H1 (cell line): ENCODE data around the gene LMOD2. TPM values are rescaled to one million over a fixed set of nuclear protein-coding genes. Genes with fewer than 3 reads are reported as not detected.

Source experiments
- CTCF ChIA-PET: fragments of 300-600 bp; sonication (Branson Sonifier 250); formaldehyde crosslinking; loops from one replicate; lab custom pipeline; 2021; ENCODE audit not compliant: partially characterized antibody; lab: Charles Lee
- POLR2A ChIA-PET: fragments of 300-600 bp; sonication (Branson Sonifier 250); formaldehyde crosslinking; loops from one replicate; lab custom pipeline; 2021; ENCODE audit warnings: inconsistent platforms; ENCODE audit not compliant: partially characterized antibody; lab: Charles Lee
- DNase-seq, 2 experiments: peaks; one replicate each; pipeline versions ENCODE4 v3.0.0 to v3.0.0-alpha.2; 2010 to 2022; ENCODE audit warnings: low spot score in 2 of 2, low read depth in 1 of 2, mixed read lengths in 1 of 2
- FAIRE-seq: peaks from 2 replicates; lab custom pipeline; 2011; peaks lifted over from hg19 to GRCh38; lab: Jason Lieb, UNC
- H2AFZ ChIP-seq: 2 replicates; pipeline ENCODE4 v1.8.1; 2012; ENCODE audit warnings: low read length, inconsistent platforms
- H2AK5ac ChIP-seq: 2 replicates; pipeline ENCODE4 v1.6.1; 2013; ENCODE audit warnings: low read depth, low read length
- H2BK120ac ChIP-seq: replicated peaks from 2 replicates; pipeline ENCODE3; 2013; ENCODE audit warnings: low read depth, low read length, inconsistent platforms
- H2BK12ac ChIP-seq: 2 replicates; pipeline ENCODE4 v1.6.1; 2013; ENCODE audit warnings: low read depth, low read length
- H2BK15ac ChIP-seq: 2 replicates; pipeline ENCODE4 v1.6.1; 2013; ENCODE audit warnings: low read length
- H2BK20ac ChIP-seq: 2 replicates; pipeline ENCODE4 v1.6.1; 2013; ENCODE audit warnings: low read length
- H2BK5ac ChIP-seq: 2 replicates; pipeline ENCODE4 v1.6.1; 2013; ENCODE audit warnings: low read depth, low read length
- H3K14ac ChIP-seq: 2 replicates; pipeline ENCODE4 v1.6.1; 2013; ENCODE audit warnings: inconsistent platforms; ENCODE audit not compliant: insufficient read length
- H3K18ac ChIP-seq: 2 replicates; pipeline ENCODE4 v1.6.1; 2013; ENCODE audit warnings: low read length; ENCODE audit errors: extremely low read depth
- H3K23ac ChIP-seq: 2 replicates; pipeline ENCODE4 v1.6.1; 2013; ENCODE audit warnings: inconsistent platforms; ENCODE audit not compliant: insufficient read length
- H3K23me2 ChIP-seq: 2 replicates; pipeline ENCODE4 v1.6.1; 2013; ENCODE audit warnings: low read depth, low read length
- H3K27ac ChIP-seq: 2 replicates; pipeline ENCODE4 v1.6.1; 2011; ENCODE audit warnings: low read depth, low read length, inconsistent platforms
- H3K27me3 ChIP-seq, 4 experiments: replicated peaks in 1 of 4; 1 replicate in 1 of 4; 2 replicates in 3 of 4; pipeline versions ENCODE4 v1.6.1 to v1.8.1; 2011 to 2013; ENCODE audit warnings: low read length in 3 of 4, mild to moderate bottlenecking in 3 of 4, inconsistent platforms in 2 of 4, mixed read lengths in 2 of 4, moderate library complexity in 1 of 4; ENCODE audit not compliant: control insufficient read depth in 3 of 4, insufficient read depth in 3 of 4; ENCODE audit errors: extremely low read depth in 1 of 4
- H3K36me3 ChIP-seq, 4 experiments: 2 replicates each; pipeline versions ENCODE4 v1.6.1 to v1.8.1; 2011 to 2013; ENCODE audit warnings: mild to moderate bottlenecking in 4 of 4, low read length in 3 of 4, moderate library complexity in 2 of 4, control low read depth in 1 of 4, inconsistent platforms in 1 of 4; ENCODE audit not compliant: insufficient read depth in 4 of 4, control insufficient read depth in 2 of 4
- H3K4ac ChIP-seq: replicated peaks from 2 replicates; pipeline ENCODE3; 2013; ENCODE audit warnings: low read length, low read depth, mixed read lengths, inconsistent platforms; ENCODE audit not compliant: insufficient read length
- H3K4me1 ChIP-seq, 4 experiments: replicated peaks in 1 of 4; 1 replicate in 1 of 4; 2 replicates in 3 of 4; pipeline versions ENCODE4 v1.6.1 to v1.8.1; 2011 to 2013; ENCODE audit warnings: low read length in 3 of 4, inconsistent platforms in 2 of 4, mixed read lengths in 1 of 4; ENCODE audit not compliant: insufficient read depth in 4 of 4, control insufficient read depth in 3 of 4
- H3K4me2 ChIP-seq, 2 experiments: 2 replicates each; pipeline versions ENCODE4 v1.6.1 to v1.8.1; 2011 to 2013; ENCODE audit warnings: low read depth in 2 of 2, low read length in 2 of 2, control low read depth in 1 of 2, inconsistent platforms in 1 of 2, mild to moderate bottlenecking in 1 of 2; ENCODE audit not compliant: insufficient read depth in 1 of 2
- H3K4me3 ChIP-seq, 4 experiments: fragments of 200-600, 300-600 bp in 1 of 4; sonication (generic), shearing (Covaris generic), sonication (Bioruptor Twin) in 1 of 4; 2 replicates each; pipeline versions ENCODE4 v1.5.1 to v1.8.1; 2011 to 2016; ENCODE audit warnings: low read length in 4 of 4, low read depth in 3 of 4, control low read depth in 2 of 4, inconsistent platforms in 2 of 4, mild to moderate bottlenecking in 2 of 4, mixed read lengths in 1 of 4, moderate library complexity in 1 of 4; ENCODE audit not compliant: insufficient read depth in 2 of 4; ENCODE audit errors: extremely low read depth in 1 of 4
- H3K56ac ChIP-seq: replicated peaks from 2 replicates; pipeline ENCODE3; 2013; ENCODE audit warnings: low read depth, mild to moderate bottlenecking, mixed read lengths, low read length, inconsistent platforms; ENCODE audit not compliant: insufficient read length
- H3K79me1 ChIP-seq: 2 replicates; pipeline ENCODE4 v1.6.1; 2013; ENCODE audit warnings: low read depth, low read length, control low read depth
- H3K79me2 ChIP-seq, 2 experiments: 2 replicates each; pipeline versions ENCODE4 v1.6.1 to v1.8.1; 2012 to 2013; ENCODE audit warnings: low read length in 2 of 2, mild to moderate bottlenecking in 2 of 2, inconsistent platforms in 1 of 2; ENCODE audit not compliant: insufficient read depth in 2 of 2, control insufficient read depth in 1 of 2
- H3K9ac ChIP-seq, 4 experiments: replicated peaks in 1 of 4; 1 replicate in 1 of 4; 2 replicates in 3 of 4; pipeline versions ENCODE4 v1.6.1 to v1.8.1; 2011 to 2013; ENCODE audit warnings: low read depth in 3 of 4, low read length in 3 of 4, control low read depth in 2 of 4, mild to moderate bottlenecking in 2 of 4, moderate library complexity in 2 of 4, inconsistent platforms in 1 of 4; ENCODE audit errors: extremely low read depth in 1 of 4
- H3K9me3 ChIP-seq, 2 experiments: 2 replicates each; pipeline versions ENCODE4 v1.6.1 to v1.8.1; 2012 to 2013; ENCODE audit warnings: mild to moderate bottlenecking in 2 of 2, moderate library complexity in 2 of 2, control low read depth in 1 of 2, inconsistent platforms in 1 of 2, low read depth in 1 of 2, low read length in 1 of 2, mixed read lengths in 1 of 2; ENCODE audit not compliant: insufficient read depth in 2 of 2
- H4K20me1 ChIP-seq, 2 experiments: replicated peaks in 1 of 2; 2 replicates each; pipeline versions ENCODE3 to v1.8.1; 2011 to 2013; ENCODE audit warnings: inconsistent platforms in 2 of 2, low read length in 2 of 2, mild to moderate bottlenecking in 1 of 2; ENCODE audit not compliant: insufficient read depth in 2 of 2, control insufficient read depth in 1 of 2
- H4K5ac ChIP-seq: 2 replicates; pipeline ENCODE4 v1.6.1; 2013; ENCODE audit warnings: low read length, low read depth, mixed read lengths, inconsistent platforms; ENCODE audit not compliant: insufficient read length
- H4K8ac ChIP-seq: 2 replicates; pipeline ENCODE4 v1.8.0; 2013; ENCODE audit warnings: mild to moderate bottlenecking, moderate library complexity, low read length, inconsistent platforms; ENCODE audit not compliant: insufficient read depth; ENCODE audit errors: extremely low read depth
- H4K91ac ChIP-seq: replicated peaks from 2 replicates; pipeline ENCODE3; 2013; ENCODE audit warnings: low read length, mixed read lengths, inconsistent platforms; ENCODE audit not compliant: insufficient read length
- ASH2L ChIP-seq: fragments of 200-600, 300-600 bp; sonication (generic); IDR thresholded peaks from one replicate; pipeline ENCODE4 v1.7.1; 2017; ENCODE audit warnings: low read length
- CEBPB ChIP-seq: IDR thresholded peaks from 2 replicates; pipeline ENCODE4 v1.6.1; 2012; ENCODE audit warnings: low read depth, low read length
- CHD1 ChIP-seq: IDR thresholded peaks from 2 replicates; pipeline ENCODE4 v1.6.1; 2012; ENCODE audit warnings: low read depth, low read length, improper control_type of control experiment
- CREB1 ChIP-seq: IDR thresholded peaks from 2 replicates; pipeline ENCODE4 v1.6.1; 2012; ENCODE audit warnings: inconsistent platforms
- EGR1 ChIP-seq: IDR thresholded peaks from 2 replicates; pipeline ENCODE4 v1.6.1; 2011; ENCODE audit warnings: low read depth, low read length, borderline replicate concordance
- GTF2F1 ChIP-seq: IDR thresholded peaks from 2 replicates; pipeline ENCODE4 v1.6.1; 2012; ENCODE audit warnings: low read depth, low read length, improper control_type of control experiment, borderline replicate concordance
- JUN ChIP-seq: IDR thresholded peaks from 2 replicates; pipeline ENCODE4 v1.6.1; 2011; ENCODE audit warnings: low read depth, mild to moderate bottlenecking, improper control_type of control experiment, low read length
- KDM4A ChIP-seq: IDR thresholded peaks from one replicate; pipeline ENCODE4 v1.7.1; 2012; ENCODE audit warnings: low read depth, mild to moderate bottlenecking, moderate library complexity, low read length, inconsistent platforms; ENCODE audit not compliant: severe bottlenecking
- KDM5A ChIP-seq: fragments of 200-600 bp; IDR thresholded peaks from 2 replicates; pipeline ENCODE4 v1.7.1; 2012; ENCODE audit warnings: mild to moderate bottlenecking, low read length, inconsistent platforms, mixed read lengths
- POLR2AphosphoS5 ChIP-seq: IDR thresholded peaks from 2 replicates; pipeline ENCODE4 v1.6.1; 2011; ENCODE audit warnings: low read depth, low read length
- RNF2 ChIP-seq: fragments of 200-900, 300-1000 bp; sonication (generic); IDR thresholded peaks from 2 replicates; pipeline ENCODE4 v1.7.1; 2016; ENCODE audit warnings: borderline replicate concordance, low read depth, mild to moderate bottlenecking, antibody characterized with exemption, low read length; ENCODE audit not compliant: poor library complexity, severe bottlenecking; ENCODE audit errors: missing control alignments
- SIX5 ChIP-seq: IDR thresholded peaks from 2 replicates; pipeline ENCODE4 v1.6.1; 2011; ENCODE audit warnings: mild to moderate bottlenecking, low read depth, low read length
- SP1 ChIP-seq: IDR thresholded peaks from 2 replicates; pipeline ENCODE4 v1.6.1; 2011; ENCODE audit warnings: low read depth, low read length
- SP2 ChIP-seq: IDR thresholded peaks from 2 replicates; pipeline ENCODE4 v1.6.1; 2012; ENCODE audit warnings: mild to moderate bottlenecking, low read length, inconsistent platforms
- SP4 ChIP-seq: IDR thresholded peaks from 2 replicates; pipeline ENCODE4 v1.6.1; 2012; ENCODE audit warnings: low read length, inconsistent platforms
- WGBS, 2 experiments: shearing (Covaris generic) in 1 of 2; methylation state at CpG; one replicate each; pipeline versions ENCODE4 v1.1.6 to v1.1.7; 2013 to 2015; ENCODE audit warnings: low lambda C conversion rate in 2 of 2, mixed read lengths in 2 of 2, inconsistent platforms in 1 of 2, low coverage in 1 of 2, missing lambda C conversion rate in 1 of 2; ENCODE audit not compliant: insufficient replicate concordance in 2 of 2, insufficient coverage in 1 of 2, insufficient read length in 1 of 2; ENCODE audit errors: extremely low coverage in 1 of 2, missing lambda C conversion rate in 1 of 2; 5-methylcytosine and 5-hydroxymethylcytosine counted together
- polyA plus RNA-seq, 7 experiments: library from polyadenylated mRNA; depleted of rRNA in 3 of 7; stranded (reverse) in 5 of 7; unstranded in 2 of 7; fragments of >200 nt in 5 of 7; fragments of 200-250 nt in 2 of 7; gene quantifications; 1 replicate in 5 of 7; 2 replicates in 1 of 7; 4 replicates in 1 of 7; pipeline versions ENCODE4 v1.2.1 to v1.2.3, GENCODE V29; 2011 to 2013; ENCODE audit warnings: missing spikeins in 2 of 7, mixed read lengths in 2 of 7
- total RNA-seq: library from RNA; stranded (reverse); fragmentation: NEBNext Ultra II Directional; extraction: Animal tissue kit (Norgen Biotek cat#: 25700); gene quantifications from 2 replicates; pipeline ENCODE4 v1.2.1, GENCODE V29; 2021
- TF ChIP-seq, protein P1 (sequence below): IDR thresholded peaks from 2 replicates; pipeline ENCODE4 v1.6.1; 2011; ENCODE audit warnings: low read depth, mild to moderate bottlenecking, low read length; ENCODE audit not compliant: insufficient read depth

The LMOD2 gene
- total and polyA plus RNA-seq, 2 of the 8 experiments (the other 6 are each of a cell fraction or from before 2014, with no cell fraction given) = 0.03 to 0.22 TPM

DNA sequence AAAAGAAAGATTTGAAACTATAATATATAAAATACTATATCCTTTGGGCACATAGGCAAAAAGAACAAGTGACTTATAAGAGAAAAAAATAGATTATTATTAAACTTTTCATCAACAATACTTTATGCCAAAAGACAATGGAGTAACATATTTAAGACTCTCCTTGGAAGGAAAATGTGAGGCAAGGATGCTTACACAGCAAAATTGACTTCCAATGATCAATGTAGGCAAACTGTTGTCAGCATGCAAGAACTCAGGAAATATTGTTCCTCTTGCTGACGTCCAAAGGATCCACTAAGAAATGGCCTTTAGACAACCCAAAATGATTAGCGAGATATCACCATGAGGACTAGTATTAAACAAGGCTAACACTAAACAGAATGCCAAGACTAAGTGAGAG, 22.9 kb upstream of the LMOD2 start:
- H3K14ac ChIP-seq = no peak overlapping the region
- H3K4me3 ChIP-seq = no peak overlapping the region
- no peak overlapping the region for H2AFZ ChIP-seq
- no peak overlapping the region for H3K9ac ChIP-seq
- ChIA-PET CTCF (interaction anchor here (0.8 to 1.7 kb wide), 3 partner anchors 47 to 469 kb away, joined by 3 to 6 read pairs (median 3); no protein-coding TSS in a partner anchor), POLR2A (no interaction called here)
- no peaks in the 10 kb centered on the region for H3K9me3 ChIP-seq
- H3K27me3 ChIP-seq = no peaks in the 10 kb centered on the region
- no peak overlapping the region for H3K4me2 ChIP-seq
- no peak for FAIRE-seq
- H3K36me3 ChIP-seq = no peaks in the 10 kb centered on the region
- DNase-seq = no peak
- no peak overlapping the region for H2BK5ac ChIP-seq
- H3K79me2 ChIP-seq = no peaks in the 10 kb centered on the region
- no peak overlapping the region for H4K91ac ChIP-seq
- H3K4me1 ChIP-seq = no peaks in the 10 kb centered on the region; a peak in 1 of 7 replicates
- no peak overlapping the region for H4K8ac ChIP-seq
- no peak overlapping the region for H2BK120ac ChIP-seq
- H2BK20ac ChIP-seq = no peak overlapping the region
- H3K23ac ChIP-seq = no peak overlapping the region
- H3K23me2 ChIP-seq = 0 out of 2 replicates have a peak, but pooled peaks cover 1% of the 10 kb centered on the region
- no peak overlapping the region for H3K27ac ChIP-seq
- H4K5ac ChIP-seq = no peak overlapping the region
- no peak overlapping the region for H2BK12ac ChIP-seq
- no peak overlapping the region for H2AK5ac ChIP-seq
- H3K18ac ChIP-seq = no peak overlapping the region
- H2BK15ac ChIP-seq = no peak overlapping the region
- no peaks in the 10 kb centered on the region for H3K79me1 ChIP-seq
- no peaks in the 10 kb centered on the region for H4K20me1 ChIP-seq
- WGBS, 2 experiments = 73% methylated on average over 2 of the region's 2 CpGs; no CpG with 5 or more reads in 1 of the 2 experiments
- H3K56ac ChIP-seq = no peak overlapping the region
- H3K4ac ChIP-seq = no peak overlapping the region
- TF ChIP-seq SP2 = no peak
- TF ChIP-seq RNF2 = no peak
- TF ChIP-seq, protein P1, sequence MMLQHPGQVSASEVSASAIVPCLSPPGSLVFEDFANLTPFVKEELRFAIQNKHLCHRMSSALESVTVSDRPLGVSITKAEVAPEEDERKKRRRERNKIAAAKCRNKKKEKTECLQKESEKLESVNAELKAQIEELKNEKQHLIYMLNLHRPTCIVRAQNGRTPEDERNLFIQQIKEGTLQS = no peak
- no peak for TF ChIP-seq ASH2L
- no peak for TF ChIP-seq CEBPB
- no peak for TF ChIP-seq JUN
- no peak for TF ChIP-seq CREB1
- TF ChIP-seq SP4 = no peak
- no peak for TF ChIP-seq KDM4A
- no peak for TF ChIP-seq KDM5A
- TF ChIP-seq SP1 = no peak
- TF ChIP-seq GTF2F1 = no peak
- no peak for TF ChIP-seq EGR1
- no peak for TF ChIP-seq CHD1
- no peak for TF ChIP-seq SIX5
- TF ChIP-seq POLR2AphosphoS5 = no peak
